ENCODE results near the gene TRIM9. TPM values are rescaled to one million over a fixed set of nuclear protein-coding genes. Genes with fewer than 3 reads are reported as not detected.
A peak's percentile ranks its signal among the peaks of the same experiment; 100 is the strongest.

The TRIM9 gene
- total and polyA plus RNA-seq, 2 experiments from 2014 or later: 4.4 to 6.2 TPM

GRCh38 chr14:51119411-51120051 is 24.6 kb upstream of the TRIM9 start:
- H4K20me1 ChIP-seq (replicated peaks; ENCODE audit: insufficient read depth): no peaks in the 10 kb centered on the region
- Mint-ChIP-seq H3K4me3 (no peak overlapping the region), H3K9me3 (no peaks in the 10 kb centered on the region), H3K27me3 (ENCODE audit: insufficient read depth, low read depth, poor library complexity) (peaks cover 4% of the 10 kb centered on the region), H3K4me1 (peaks cover 39% of the 10 kb centered on the region), H3K36me3 (ENCODE audit: low read depth) (no peaks in the 10 kb centered on the region), H3K27ac (no peak overlapping the region)
- TF ChIP-seq POLR2AphosphoS5 (IDR thresholded peaks at IDR 0.05; ENCODE audit: low read depth) (no peak), EZH2 (IDR thresholded peaks at IDR 0.05; ENCODE audit: low read depth, unreplicated experiment) (no peak)
- no peak for DNase-seq (ENCODE audit: low spot score)
- H3K4me1 ChIP-seq (ENCODE audit: insufficient read depth): peaks cover 39% of the 10 kb centered on the region
- H3K79me2 ChIP-seq (replicated peaks; ENCODE audit: insufficient read depth): no peaks in the 10 kb centered on the region
- no peaks in the 10 kb centered on the region for H3F3A ChIP-seq (replicated peaks; ENCODE audit: low read depth)
- H3K4me3 ChIP-seq: no peak overlapping the region
- no peaks in the 10 kb centered on the region for H3K9me2 ChIP-seq (ENCODE audit: insufficient read depth)
- H3K27me3 ChIP-seq (ENCODE audit: insufficient read depth): no peaks in the 10 kb centered on the region
- H3K36me3 ChIP-seq (ENCODE audit: insufficient read depth): no peaks in the 10 kb centered on the region
- H2AFZ ChIP-seq: 0 out of 2 replicates have a peak overlapping the region, but pooled peaks have one; percentile 11
- H3K4me2 ChIP-seq: no peak overlapping the region
- no peak overlapping the region for H3K27ac ChIP-seq (ENCODE audit: low read depth)
- ATAC-seq: no peak

GRCh38 chr14:51118993-51119392 is 24.1 kb upstream of the TRIM9 start:
- Histone ChIP-seq H3K9me2 (ENCODE audit: insufficient read depth) (no peaks in the 10 kb centered on the region), H4K20me1 (replicated peaks; ENCODE audit: insufficient read depth) (no peaks in the 10 kb centered on the region), H3K79me2 (replicated peaks; ENCODE audit: insufficient read depth) (no peaks in the 10 kb centered on the region), H3K4me1 (ENCODE audit: insufficient read depth) (peaks cover 39% of the 10 kb centered on the region), H2AFZ (no peak overlapping the region), H3K4me3 (no peak overlapping the region), H3K27me3 (ENCODE audit: insufficient read depth) (no peaks in the 10 kb centered on the region), H3F3A (replicated peaks; ENCODE audit: low read depth) (no peaks in the 10 kb centered on the region), H3K27ac (ENCODE audit: low read depth) (no peak overlapping the region), H3K36me3 (ENCODE audit: insufficient read depth) (no peaks in the 10 kb centered on the region), H3K4me2 (no peak overlapping the region)
- peaks cover 4% of the 10 kb centered on the region for H3K27me3 Mint-ChIP-seq (ENCODE audit: insufficient read depth, low read depth, poor library complexity)
- no peak overlapping the region for H3K4me3 Mint-ChIP-seq
- ATAC-seq (no peak), DNase-seq (ENCODE audit: low spot score) (no peak)
- H3K27ac Mint-ChIP-seq: no peak overlapping the region
- H3K9me3 Mint-ChIP-seq: no peaks in the 10 kb centered on the region
- no peaks in the 10 kb centered on the region for H3K36me3 Mint-ChIP-seq (ENCODE audit: low read depth)
- H3K4me1 Mint-ChIP-seq: peaks cover 39% of the 10 kb centered on the region
- no peak for TF ChIP-seq CTCF (conservative IDR thresholded peaks at IDR 0.05; ENCODE audit: low read depth in 2 of 2)
- TF ChIP-seq REST (IDR thresholded peaks at IDR 0.05; ENCODE audit: unreplicated experiment): no peak
- TF ChIP-seq EZH2 (IDR thresholded peaks at IDR 0.05; ENCODE audit: low read depth, unreplicated experiment): no peak
- no peak for TF ChIP-seq ZNF114 (CRISPR knock-in tag; IDR thresholded peaks at IDR 0.05)
- TF ChIP-seq NANOG (IDR thresholded peaks at IDR 0.05; ENCODE audit: borderline replicate concordance): no peak
- TF ChIP-seq EZH2phosphoT487 (IDR thresholded peaks at IDR 0.05; ENCODE audit: unreplicated experiment): no peak
- no peak for TF ChIP-seq STAT1 (IDR thresholded peaks at IDR 0.05; ENCODE audit: unreplicated experiment)
- TF ChIP-seq ZNF331 (CRISPR knock-in tag; IDR thresholded peaks at IDR 0.05; ENCODE audit: low read depth): no peak
- no peak for TF ChIP-seq POLR2AphosphoS5 (IDR thresholded peaks at IDR 0.05; ENCODE audit: low read depth)
- TF ChIP-seq ZNF462 (CRISPR knock-in tag; IDR thresholded peaks at IDR 0.05): no peak
